Panc1 (cell line): ENCODE results near the gene NTSR2.

Source experiments
- POLR2AphosphoS5 ChIP-seq: IDR thresholded peaks from 2 replicates; pipeline ENCODE4 v1.6.1; 2012; ENCODE audit warnings: mild to moderate bottlenecking, low read depth, low read length, moderate library complexity
- SIN3A ChIP-seq: IDR thresholded peaks from 2 replicates; pipeline ENCODE4 v1.6.1; 2012; ENCODE audit warnings: low read depth, mild to moderate bottlenecking, low read length, moderate library complexity, borderline replicate concordance; ENCODE audit not compliant: insufficient read depth
- TCF7L2 ChIP-seq: IDR thresholded peaks from 2 replicates; pipeline ENCODE4 v1.6.1; 2011; ENCODE audit warnings: mild to moderate bottlenecking, low read depth, low read length, inconsistent platforms
- TF ChIP-seq, protein P1 (sequence below): fragments of 450-650 bp; IDR thresholded peaks from 2 replicates; pipeline ENCODE4 v1.5.1; 2017; ENCODE audit warnings: mild to moderate bottlenecking
- TF ChIP-seq, protein P2 (sequence below), 2 experiments: IDR thresholded peaks; 2 replicates each; pipeline ENCODE4 v1.6.1; 2011 to 2012; ENCODE audit warnings: low read depth in 2 of 2, control low read depth in 1 of 2, low read length in 1 of 2, mild to moderate bottlenecking in 1 of 2, moderate library complexity in 1 of 2; ENCODE audit not compliant: insufficient read depth in 1 of 2

DNA sequence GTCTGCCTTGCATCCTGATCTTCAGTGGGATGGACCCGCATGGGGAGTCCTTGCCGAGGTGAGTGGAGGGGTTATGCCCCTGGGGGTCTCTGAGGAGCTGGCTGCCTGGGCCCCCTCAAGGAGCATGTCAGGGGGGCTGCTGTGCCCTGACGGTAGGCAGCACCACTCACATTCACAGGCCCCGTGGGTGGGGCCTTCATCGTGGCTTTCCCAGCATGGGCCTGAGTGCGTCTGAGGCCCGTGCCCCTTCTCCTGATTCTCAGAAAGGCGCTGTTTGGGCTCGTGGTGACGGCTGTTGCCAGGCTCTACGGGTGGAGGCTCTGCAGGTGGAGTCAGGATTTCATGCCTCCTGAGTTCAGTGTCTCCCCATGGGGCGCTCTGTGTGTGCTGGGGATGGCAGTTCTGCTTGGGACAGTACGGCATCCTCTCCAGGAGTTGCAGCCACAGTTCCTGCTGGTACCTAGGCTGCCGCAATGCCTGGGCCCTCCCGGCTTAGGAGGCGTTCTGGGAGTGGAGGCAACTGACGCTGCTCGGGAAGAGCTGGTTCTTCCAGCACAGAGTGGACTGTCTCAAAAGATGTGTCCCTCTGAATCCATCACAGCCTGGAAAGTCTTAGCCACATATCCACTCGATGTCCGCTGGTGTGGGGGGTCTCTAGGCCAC is 57.3 kb downstream of the NTSR2 start:
- TF ChIP-seq, protein P1, sequence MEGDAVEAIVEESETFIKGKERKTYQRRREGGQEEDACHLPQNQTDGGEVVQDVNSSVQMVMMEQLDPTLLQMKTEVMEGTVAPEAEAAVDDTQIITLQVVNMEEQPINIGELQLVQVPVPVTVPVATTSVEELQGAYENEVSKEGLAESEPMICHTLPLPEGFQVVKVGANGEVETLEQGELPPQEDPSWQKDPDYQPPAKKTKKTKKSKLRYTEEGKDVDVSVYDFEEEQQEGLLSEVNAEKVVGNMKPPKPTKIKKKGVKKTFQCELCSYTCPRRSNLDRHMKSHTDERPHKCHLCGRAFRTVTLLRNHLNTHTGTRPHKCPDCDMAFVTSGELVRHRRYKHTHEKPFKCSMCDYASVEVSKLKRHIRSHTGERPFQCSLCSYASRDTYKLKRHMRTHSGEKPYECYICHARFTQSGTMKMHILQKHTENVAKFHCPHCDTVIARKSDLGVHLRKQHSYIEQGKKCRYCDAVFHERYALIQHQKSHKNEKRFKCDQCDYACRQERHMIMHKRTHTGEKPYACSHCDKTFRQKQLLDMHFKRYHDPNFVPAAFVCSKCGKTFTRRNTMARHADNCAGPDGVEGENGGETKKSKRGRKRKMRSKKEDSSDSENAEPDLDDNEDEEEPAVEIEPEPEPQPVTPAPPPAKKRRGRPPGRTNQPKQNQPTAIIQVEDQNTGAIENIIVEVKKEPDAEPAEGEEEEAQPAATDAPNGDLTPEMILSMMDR: no peak
- TF ChIP-seq POLR2AphosphoS5: no peak
- TF ChIP-seq, protein P2, sequence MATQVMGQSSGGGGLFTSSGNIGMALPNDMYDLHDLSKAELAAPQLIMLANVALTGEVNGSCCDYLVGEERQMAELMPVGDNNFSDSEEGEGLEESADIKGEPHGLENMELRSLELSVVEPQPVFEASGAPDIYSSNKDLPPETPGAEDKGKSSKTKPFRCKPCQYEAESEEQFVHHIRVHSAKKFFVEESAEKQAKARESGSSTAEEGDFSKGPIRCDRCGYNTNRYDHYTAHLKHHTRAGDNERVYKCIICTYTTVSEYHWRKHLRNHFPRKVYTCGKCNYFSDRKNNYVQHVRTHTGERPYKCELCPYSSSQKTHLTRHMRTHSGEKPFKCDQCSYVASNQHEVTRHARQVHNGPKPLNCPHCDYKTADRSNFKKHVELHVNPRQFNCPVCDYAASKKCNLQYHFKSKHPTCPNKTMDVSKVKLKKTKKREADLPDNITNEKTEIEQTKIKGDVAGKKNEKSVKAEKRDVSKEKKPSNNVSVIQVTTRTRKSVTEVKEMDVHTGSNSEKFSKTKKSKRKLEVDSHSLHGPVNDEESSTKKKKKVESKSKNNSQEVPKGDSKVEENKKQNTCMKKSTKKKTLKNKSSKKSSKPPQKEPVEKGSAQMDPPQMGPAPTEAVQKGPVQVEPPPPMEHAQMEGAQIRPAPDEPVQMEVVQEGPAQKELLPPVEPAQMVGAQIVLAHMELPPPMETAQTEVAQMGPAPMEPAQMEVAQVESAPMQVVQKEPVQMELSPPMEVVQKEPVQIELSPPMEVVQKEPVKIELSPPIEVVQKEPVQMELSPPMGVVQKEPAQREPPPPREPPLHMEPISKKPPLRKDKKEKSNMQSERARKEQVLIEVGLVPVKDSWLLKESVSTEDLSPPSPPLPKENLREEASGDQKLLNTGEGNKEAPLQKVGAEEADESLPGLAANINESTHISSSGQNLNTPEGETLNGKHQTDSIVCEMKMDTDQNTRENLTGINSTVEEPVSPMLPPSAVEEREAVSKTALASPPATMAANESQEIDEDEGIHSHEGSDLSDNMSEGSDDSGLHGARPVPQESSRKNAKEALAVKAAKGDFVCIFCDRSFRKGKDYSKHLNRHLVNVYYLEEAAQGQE (IDR thresholded peaks at IDR 0.05; ENCODE audit: insufficient read depth in 1 of 2, low read depth in 2 of 2, low read length in 1 of 2): no peak
- no peak for TF ChIP-seq TCF7L2
- no peak for TF ChIP-seq SIN3A
